ENCODE data around the gene C17orf114.

The C17orf114 gene

DNA sequence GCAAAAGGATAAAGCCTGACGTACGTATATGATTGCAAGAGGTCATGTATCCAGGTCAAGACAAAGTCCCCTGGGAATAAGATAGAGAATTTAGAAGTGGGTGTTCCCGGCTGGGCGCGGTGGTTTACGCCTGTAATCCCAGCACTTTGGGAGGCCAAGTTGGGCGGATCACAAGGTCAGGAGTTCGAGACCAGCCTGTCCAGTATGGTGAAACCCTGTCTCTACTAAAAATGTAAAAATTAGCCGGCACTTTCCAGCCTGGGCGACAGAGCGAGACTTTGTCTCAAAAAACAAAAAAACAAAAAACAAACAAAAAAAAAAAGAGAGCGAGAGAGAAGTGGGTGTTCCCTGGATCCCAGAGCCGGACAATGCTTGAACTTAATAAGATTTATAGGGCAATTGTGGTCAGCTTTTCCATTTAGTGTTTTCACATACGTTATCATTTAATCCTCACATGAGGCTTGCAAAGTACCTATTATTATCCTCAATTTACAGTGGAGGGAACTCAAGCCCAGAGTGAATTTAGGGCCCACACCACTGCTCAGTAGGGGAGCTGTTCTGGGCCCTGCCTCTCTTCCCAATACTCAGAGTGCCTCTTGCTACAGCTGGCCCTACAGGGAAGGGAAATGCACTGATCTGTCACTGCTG, 13.8 kb downstream of the C17orf114 start:
- DNase-seq (ENCODE audit: low read depth), result no peak

DNA sequence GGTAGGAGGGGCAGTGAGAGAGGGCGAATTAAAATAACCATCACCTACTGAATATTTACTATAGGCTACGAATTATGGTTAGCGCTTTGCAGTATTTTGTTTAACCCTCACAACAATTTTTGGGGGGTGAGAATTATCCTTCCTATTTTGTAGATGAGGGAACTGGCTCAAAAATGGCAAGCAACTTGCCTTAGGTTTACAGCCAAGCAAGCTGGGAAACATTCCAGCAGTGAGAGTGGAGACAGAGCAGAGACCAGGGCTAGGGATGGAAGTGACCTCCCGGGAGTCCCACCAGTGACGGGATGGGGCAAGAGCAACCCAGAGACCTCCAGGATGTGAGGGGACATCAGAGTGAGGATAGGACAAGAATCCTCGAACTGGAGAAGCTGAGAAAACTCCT, 15.6 kb downstream of the C17orf114 start:
- DNase-seq (ENCODE audit: low read depth), result no peak

DNA sequence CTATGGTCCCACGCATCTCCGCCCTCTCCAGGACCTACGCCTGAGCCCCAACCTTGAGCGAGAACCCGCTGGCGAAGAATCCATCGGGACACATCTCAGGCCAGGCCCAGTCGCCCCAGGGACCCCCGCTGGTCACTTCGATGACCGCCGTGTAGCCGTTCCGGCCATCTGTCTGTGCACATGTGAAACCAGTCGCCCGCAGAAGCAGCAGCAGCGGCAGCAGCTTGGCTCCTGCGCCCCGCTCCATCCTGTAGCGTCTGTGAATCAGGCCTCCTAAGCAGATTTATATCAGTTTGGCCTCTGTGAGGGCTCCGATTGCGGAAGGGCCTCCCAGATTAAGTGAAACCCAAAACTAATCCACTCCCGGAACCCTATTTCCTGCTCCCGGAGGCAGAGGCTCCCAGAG, 16.0 kb downstream of the C17orf114 start, which contains the start of gene VMO1:
VMO1 (minus strand) TSS at position 259 of the 406 bp plus-strand sequence; CDS start at position 247, 12 bp downstream.
- no peak for DNase-seq (ENCODE audit: low read depth)

DNA sequence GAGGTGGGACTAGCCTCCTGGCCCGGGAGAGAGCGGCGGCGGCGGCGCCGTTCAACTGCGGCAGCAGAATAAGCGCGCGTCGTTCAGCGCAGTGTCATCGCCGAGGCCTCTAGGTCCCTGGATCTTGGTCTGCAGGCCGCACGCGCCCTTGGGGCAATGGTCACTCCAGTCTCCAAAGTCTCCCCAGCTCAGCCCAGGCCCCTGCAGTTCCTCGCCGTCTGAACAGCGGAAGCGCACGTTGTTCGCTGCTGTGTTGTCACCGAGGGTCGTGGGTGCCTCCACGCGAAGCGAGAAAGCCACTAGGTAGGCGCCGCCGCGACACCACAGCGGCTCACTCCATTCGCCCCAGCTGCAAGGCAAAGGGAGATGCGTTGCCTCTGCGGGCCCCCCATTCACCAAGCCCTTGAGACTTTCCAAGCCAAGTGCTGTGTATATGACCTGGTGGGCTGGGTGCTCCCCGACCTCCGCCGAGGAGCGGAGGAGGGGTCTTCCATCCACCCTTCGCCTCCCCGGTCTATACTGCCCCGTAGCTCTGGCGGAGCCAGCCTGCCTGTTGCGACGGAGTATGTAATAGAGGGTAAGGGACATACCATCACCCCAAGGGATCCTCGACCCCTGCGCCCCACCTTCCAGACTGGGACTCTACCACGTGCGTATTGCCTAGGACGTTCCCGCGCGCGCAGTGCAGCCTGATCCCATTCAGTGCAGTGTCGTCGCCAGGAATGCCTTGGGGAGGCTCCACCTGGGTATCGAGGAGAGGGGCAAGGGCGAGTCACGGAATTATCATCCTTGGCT, 16.6 kb downstream of the C17orf114 start:
- no peak for DNase-seq (ENCODE audit: low read depth)

DNA sequence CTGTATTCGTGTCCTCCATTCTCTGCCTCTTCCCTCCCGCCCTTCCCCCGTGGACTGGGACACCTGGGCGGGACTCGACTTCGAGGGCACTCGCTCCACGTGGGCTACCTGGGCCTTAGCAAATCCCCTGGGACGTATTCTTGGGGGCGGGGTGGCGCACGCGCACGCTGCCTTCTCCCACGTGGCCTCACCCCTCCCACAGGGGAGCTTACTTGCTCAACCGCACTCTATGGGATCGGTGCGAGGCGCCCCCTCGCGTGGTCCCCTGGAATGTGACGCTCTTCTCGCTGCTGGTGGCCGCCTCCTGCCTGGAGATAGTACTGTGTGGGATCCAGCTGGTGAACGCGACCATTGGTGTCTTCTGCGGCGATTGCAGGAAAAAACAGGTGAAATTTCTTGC, 19.5 kb downstream of the C17orf114 start:
- DNase-seq (ENCODE audit: low read depth), result no peak

DNA sequence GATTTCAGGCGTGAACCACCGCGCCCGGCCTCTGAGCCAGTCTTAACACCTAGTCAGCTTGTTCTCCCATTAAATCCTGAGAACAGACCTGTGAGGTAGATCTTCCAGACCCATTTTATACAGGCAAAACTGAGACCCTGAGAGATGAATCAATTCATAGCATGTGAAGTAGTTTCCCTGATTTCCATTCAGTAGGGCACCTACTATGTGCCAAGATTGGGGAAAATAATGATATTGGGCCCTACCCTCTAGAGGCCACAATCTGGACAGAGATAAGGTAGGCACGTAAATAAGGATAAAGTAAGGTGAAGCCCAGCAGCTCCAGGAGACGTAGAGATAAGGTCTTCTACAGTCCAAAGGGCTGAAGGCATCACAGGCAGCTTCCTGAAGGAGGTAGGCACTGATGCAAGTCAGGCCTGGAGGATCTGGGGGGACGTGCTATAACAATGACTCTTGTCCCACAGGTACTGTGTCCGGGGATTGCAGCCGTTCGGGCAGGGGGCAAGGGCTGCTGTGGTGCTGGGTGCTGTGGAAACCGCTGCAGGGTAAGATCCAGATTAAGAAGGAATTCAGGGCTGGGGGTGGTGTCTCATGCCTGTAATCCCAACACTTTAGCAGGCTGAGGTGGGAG, 21.7 kb downstream of the C17orf114 start:
- DNase-seq (ENCODE audit: low read depth), result no peak

DNA sequence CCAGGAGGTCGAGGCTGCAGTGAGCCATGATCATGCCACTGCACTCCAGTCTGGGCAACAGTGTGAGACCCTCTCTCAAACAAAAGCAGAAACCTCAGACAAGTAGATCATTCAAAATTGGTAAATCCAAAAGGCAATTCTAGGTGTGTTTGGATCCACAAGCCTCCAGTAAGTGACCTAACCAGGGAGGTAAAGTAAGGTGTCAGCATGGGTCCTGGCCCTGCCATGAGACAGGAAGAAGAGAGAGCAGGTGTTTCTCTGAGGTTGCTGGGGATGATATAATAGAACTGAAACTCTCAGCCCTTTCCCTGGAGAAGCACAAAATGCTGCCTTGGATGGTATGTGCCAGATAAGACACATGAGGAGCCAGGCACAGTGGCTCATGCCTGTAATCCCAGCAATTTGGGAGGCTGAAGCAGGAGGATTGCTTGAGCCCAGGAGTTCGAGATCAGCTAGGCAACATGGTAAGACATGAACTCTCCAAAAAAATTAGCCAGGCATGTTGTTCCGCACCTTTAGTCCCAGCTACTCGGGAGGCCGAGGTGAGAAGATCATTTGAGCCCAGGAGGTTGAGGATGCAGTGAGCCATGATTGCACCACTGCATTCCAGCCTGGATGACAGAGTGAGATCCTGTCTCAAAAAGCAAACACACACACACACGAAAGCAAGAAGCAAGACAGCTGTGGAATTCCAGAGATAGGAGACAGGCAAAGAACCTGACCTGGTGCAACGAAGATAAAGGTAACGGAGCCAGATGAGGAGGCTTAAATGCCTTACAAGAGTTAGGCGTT, 24.0 kb downstream of the C17orf114 start:
- DNase-seq (ENCODE audit: low read depth), result no peak

DNA sequence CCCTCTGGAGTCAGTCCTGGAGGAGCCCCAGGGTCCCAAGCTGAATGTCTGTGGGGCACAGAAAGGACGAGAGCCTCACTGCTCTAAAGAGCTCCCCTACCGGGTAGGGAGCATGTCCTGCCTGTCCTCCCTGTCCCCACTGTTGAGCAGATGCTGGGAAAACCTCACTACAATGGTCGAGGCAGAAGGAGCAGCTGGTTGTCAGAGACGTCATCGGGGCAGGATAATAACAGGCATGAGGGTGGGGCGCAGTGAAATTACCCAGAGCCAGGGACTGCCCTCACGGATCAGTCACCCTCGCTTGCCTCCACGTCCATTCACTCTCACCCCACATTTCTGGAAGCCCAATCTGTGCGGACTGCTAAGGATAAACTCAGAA, 29.9 kb downstream of the C17orf114 start:
- no peak for DNase-seq (ENCODE audit: low read depth)

DNA sequence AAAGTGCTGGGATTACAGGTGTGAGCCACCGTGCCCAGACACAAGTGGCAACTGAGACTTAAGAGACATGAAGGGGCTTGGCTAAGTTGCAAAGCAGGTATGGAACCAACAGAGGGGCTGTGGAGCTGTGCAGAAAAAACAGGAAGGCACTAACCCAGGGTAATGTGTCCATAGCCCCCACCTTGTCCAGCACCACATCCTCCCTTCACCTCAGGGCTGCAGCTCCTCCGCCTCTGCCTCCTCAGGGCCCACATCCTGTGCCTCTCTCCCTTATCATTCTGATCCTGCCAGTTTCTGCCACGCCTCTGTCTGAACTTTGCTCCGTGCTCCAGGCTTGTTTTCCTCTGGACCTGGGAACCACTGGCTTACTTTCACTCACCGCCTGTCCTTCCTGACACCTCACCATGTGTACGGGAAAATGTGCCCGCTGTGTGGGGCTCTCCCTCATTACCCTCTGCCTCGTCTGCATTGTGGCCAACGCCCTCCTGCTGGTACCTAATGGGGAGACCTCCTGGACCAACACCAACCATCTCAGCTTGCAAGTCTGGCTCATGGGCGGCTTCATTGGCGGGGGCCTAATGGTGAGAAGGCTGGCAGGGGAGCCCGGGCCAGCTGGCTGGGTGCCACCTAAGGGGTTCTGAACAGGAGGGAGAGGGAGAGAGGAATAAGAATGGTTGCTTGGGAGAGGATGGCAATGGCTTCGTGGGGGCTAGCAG, 30.5 kb downstream of the C17orf114 start, which contains the start of gene TM4SF5:
TM4SF5 (plus strand) TSS at position 368 of the 716 bp plus-strand sequence; CDS start at position 405, 37 bp downstream.
- DNase-seq (ENCODE audit: low read depth), result no peak

DNA sequence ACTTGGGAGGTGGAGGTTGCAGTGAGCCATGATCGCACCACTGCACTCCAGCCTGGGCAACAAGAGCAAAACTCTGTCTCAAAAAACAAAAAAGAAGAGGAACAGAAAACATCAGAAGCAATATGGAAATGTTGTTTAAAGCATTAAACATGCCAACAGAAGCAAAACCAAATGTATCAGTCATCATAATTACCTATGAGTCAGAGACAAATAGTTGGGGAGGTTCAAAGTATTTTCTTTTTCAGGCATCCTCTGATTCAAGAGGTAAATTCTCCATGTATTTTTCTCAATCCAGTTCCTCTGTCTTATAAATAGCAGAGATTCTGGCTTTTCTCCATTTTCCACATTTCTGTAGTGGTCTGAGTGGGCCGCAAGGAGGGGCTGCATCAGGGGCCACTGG, 32.5 kb downstream of the C17orf114 start:
- no peak for DNase-seq (ENCODE audit: low read depth)

DNA sequence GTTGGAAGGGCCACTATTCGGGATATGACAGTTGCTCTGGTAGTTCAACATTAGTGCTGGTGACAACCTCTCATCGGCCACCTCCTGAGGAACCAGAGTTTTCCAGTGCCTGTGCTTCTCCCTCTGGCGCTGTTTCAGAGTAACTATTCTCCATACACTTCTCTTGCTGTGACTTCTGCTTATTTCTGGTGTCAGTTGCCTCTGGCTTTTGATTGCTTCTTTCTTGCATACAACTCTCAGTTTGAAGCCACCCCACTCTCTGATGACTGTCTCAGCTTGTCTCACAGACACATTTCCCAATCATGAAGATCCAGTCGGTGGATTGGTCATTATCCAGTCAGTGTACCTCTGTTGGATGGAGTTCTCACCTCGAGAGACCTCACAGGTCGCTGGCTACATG, 33.8 kb downstream of the C17orf114 start:
- no peak for DNase-seq (ENCODE audit: low read depth)

DNA sequence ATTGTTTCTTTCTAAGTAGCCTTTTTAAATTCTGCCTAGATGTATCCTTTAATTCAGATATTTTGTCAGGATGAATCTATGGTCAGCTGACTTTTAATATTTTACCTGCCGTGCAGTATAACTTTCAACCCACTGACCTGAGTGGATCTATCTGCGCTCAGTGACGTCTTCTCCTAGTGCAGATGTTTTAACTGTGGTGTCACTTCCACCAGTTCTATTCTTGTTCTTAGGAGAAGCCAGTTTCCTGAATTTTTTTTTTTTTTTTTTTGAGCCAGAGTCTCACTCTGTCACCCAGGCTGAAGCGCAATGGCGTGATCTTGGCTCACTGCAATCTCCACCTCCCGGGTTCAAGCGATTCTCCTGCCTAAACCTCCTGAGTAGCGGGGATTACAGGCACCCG, 35.4 kb downstream of the C17orf114 start:
- no peak for DNase-seq (ENCODE audit: low read depth)

DNA sequence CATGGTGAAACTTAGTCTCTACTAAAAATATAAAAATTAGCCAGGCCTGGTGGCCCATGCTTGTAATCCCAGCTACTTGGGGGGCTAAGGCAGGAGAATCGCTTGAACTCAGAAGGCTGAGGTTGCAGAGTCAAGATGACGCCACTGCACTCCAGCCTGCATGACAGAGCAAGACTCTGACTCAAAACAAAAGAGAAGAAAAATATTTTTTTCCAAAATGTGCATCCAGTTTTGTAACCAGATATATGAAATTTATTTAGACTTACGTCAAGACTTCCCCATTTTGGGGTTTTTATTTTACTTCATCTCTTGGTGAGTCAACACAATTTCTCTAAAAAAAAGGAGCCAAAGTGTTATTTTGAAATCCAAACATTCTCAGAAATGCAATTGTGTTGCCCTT, 35.9 kb downstream of the C17orf114 start:
- DNase-seq (ENCODE audit: low read depth), result no peak

DNA sequence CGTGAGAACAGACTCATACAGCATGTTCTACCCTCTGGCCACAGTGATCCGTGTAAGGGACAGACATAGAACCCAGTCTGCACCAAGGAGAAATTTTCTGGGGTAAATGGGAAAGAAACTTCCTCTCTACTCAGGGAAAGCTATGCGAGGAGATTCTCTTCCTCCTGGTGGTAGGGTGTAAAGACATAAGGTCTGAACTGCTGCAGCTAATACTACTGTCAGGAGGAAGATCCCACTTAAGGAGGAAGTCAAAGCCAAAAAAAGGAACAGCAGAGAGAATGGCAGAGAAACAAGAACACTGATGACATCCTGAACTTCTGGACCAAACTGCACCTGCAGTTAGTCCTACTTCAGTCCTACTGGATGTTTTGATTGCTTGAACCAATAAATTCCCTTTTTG, 37.5 kb downstream of the C17orf114 start:
- no peak for DNase-seq (ENCODE audit: low read depth)

DNA sequence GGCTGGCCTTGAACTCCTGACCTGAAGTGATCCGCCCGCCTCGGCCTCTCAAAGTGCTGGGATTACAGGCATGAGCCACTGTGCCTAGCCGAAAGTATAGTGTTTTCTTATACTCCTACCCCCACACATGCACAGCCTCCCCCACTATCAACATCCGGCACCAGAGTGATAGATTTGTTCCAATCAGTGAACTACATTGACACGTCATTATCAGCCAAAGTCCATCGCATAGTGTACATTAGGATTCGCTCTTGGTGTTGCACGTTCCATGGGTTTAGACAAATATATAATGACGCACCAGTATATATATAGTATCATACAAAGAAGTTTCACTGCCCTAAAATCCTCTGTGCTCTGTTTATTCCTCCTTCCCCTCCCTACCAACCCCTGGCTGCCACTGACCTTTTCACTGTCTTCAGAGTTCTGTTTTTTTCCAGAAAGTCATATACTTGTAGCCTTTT, 42.3 kb downstream of the C17orf114 start:
- DNase-seq (ENCODE audit: low read depth), result no peak

DNA sequence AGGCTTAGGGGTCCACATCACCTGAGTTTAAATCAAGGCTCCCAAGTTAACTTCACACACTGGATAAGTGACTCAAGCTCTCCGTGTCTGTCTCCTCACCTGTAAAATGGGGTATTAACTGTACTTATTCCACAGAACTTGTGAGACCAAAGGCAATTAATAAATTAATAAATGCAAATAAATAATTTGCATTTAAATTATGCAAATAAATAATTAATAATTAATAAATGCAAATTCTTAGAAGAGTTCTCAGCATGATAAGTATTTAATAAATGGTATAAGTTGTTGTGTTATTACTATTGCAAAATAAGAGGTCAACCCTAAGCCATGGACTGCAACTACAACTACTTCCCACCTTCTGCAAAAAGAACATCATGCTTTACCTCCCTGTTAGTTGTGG, 48.7 kb downstream of the C17orf114 start:
- no peak for DNase-seq (ENCODE audit: low read depth)

DNA sequence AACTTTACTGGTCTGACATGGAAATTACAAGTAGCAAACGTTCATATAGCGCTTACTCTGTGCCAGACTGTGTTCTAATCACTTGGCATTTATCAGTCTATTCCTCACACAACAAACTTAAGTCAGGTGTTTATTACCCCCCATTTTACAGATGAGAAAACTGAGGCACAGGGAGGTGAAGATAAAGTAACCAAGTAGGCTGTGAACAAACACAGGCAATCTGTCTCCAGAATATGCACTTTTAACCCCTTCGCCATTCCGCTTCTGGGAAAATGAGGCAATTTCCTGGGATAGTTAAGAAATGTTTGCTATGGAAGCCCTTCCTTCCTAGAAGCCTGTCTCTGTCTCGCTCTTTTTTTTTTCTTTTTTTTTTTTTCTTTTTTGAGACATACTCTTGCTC, 50.2 kb downstream of the C17orf114 start:
- no peak for DNase-seq (ENCODE audit: low read depth)

Measured in activated T-helper 9 cell treated with anti-CD3 and anti-CD28 coated beads, Interleukin-2, amount 50 U/mL, for 16 hours (primary cell).